ENCODE measurements around the gene IL6.
"Not testable (repeated sequence)": the region's sequence is repeated elsewhere in the genome, so short reads cannot be mapped to it uniquely, and the experiment has no call there.

The IL6 gene

DNA sequence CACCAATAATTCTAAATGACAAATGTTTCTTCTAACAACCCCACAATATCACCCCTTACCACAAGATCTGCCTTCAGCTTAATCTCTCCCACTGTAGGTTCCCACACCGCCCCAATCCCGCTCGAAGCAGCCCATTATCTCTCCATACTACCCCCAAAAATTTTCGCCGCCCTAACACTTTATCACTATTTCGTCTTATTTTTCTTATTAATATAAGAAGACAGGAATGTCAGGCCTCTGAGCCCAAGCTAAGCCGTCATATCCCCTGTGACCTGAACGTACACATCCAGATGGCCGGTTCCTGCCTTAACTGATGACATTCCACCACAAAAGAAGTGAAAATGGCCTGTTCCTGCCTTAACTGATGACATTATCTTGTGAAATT, 18.3 kb upstream of the IL6 start:
- not testable (repeated sequence) for H3K27ac ChIP-seq (ENCODE audit: low read depth, low read length)

DNA sequence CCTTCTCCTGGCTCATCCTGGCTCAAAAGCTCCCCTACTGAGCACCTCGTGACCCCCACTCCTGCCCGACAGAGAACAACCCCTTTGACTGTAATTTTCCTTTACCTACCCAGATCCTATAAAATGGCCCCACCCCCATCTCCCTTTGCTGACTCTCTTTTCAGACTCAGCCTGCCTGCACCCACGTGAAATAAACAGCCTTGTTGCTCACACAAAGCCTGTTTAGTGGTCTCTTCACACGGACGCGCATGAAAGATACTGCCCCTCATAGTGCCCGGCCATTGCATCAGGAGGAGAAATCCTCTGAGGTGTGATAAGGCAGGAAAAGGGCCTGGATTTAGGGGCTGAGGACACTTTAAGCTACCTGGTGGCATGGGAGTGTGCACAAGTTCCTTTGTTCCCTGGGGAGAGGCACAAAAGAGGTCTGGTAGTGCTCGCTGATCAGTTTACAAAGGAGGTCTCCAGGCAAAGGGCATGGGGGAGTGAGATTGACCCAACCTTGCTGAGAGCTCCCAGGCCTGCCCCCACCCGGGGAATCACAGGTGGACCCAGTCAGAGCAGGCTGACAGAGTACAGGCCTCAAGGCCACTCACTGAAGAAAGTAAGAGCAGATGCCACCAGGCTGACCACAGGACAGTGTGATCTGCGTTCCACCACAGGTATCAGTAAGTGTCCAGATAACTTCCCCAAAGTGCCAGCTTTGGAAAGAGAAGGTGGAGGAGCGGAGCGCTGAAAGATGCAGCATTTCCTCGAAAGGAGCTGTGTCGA, 17.8 kb upstream of the IL6 start:
- H3K4me2 ChIP-seq (ENCODE audit: low read depth, low read length, poor library complexity, severe bottlenecking); H4K20me1 ChIP-seq (ENCODE audit: low read depth, low read length); H3K27me3 ChIP-seq (ENCODE audit: low read length); H2AFZ ChIP-seq (ENCODE audit: low read depth, low read length, severe bottlenecking); H3K36me3 ChIP-seq (ENCODE audit: low read length); H3K9me3 ChIP-seq (ENCODE audit: insufficient read depth, low read length); H3K9ac ChIP-seq (ENCODE audit: low read length); H3K79me2 ChIP-seq (ENCODE audit: insufficient read depth, low read length); H3K4me3 ChIP-seq (ENCODE audit: insufficient read depth, low read length, poor library complexity, severe bottlenecking); H3K27ac ChIP-seq (ENCODE audit: low read depth, low read length); H3F3A ChIP-seq (ENCODE audit: insufficient read depth); H3K9me2 ChIP-seq (replicated peaks; ENCODE audit: insufficient read depth, low read length): not testable (repeated sequence)

More for the DNA sequence above, 18.3 kb upstream of the IL6 start:
- H3K79me2 ChIP-seq (ENCODE audit: insufficient read depth, low read length); H3K4me3 ChIP-seq (ENCODE audit: insufficient read depth, low read length, poor library complexity, severe bottlenecking); H3K4me2 ChIP-seq (ENCODE audit: low read depth, low read length, poor library complexity, severe bottlenecking); H3K9ac ChIP-seq (ENCODE audit: low read length); H2AFZ ChIP-seq (ENCODE audit: low read depth, low read length, severe bottlenecking); H3K27me3 ChIP-seq (ENCODE audit: low read length); H3K9me3 ChIP-seq (ENCODE audit: insufficient read depth, low read length); H3K36me3 ChIP-seq (ENCODE audit: low read length); H4K20me1 ChIP-seq (ENCODE audit: low read depth, low read length); H3K9me2 ChIP-seq (replicated peaks; ENCODE audit: insufficient read depth, low read length); H3F3A ChIP-seq (ENCODE audit: insufficient read depth): not testable (repeated sequence)

DNA sequence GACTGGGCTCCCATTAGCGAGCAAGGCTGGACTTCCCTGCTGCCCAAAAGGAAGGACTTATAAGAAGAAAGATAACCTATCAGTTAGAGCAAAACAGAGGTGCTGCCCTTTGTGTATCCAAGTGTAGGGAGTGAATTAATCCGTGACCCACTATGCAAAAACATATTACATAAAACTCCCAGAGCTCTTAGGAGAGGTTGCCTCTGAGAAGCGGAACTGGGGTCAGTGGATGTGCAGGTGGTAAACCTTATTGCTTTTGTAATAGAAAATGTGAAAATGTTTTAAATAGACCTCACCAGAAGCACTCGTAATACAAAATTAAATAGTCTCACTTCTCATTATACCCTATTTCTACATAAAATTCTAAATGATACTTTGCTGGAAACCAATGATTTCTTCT, 17.1 kb upstream of the IL6 start:
- Histone ChIP-seq H3K36me3 (ENCODE audit: low read length) (no peaks in the 10 kb centered on the region), H2AFZ (ENCODE audit: low read depth, low read length, severe bottlenecking) (no peak overlapping the region)
- TF ChIP-seq CTCF (IDR thresholded peaks at IDR 0.05; ENCODE audit: insufficient read depth, low read length, poor library complexity, severe bottlenecking) = no peak
- no peak for TF ChIP-seq EZH2phosphoT487 (conservative IDR thresholded peaks at IDR 0.05; ENCODE audit: low read length)

GRCh38 chr7:22712999-22713398, 14.0 kb upstream of the IL6 start:
- Histone ChIP-seq H3F3A (ENCODE audit: insufficient read depth) (no peaks in the 10 kb centered on the region), H2AFZ (ENCODE audit: low read depth, low read length, severe bottlenecking) (no peak overlapping the region), H3K36me3 (ENCODE audit: low read length) (no peaks in the 10 kb centered on the region), H3K4me3 (ENCODE audit: insufficient read depth, low read length, poor library complexity, severe bottlenecking) (no peak overlapping the region), H4K20me1 (ENCODE audit: low read depth, low read length) (no peaks in the 10 kb centered on the region), H3K79me2 (ENCODE audit: insufficient read depth, low read length) (no peaks in the 10 kb centered on the region), H3K27ac (ENCODE audit: low read depth, low read length) (no peak overlapping the region), H3K27me3 (ENCODE audit: low read length) (no peaks in the 10 kb centered on the region), H3K9ac (ENCODE audit: low read length) (no peak overlapping the region), H3K9me2 (replicated peaks; ENCODE audit: insufficient read depth, low read length) (no peaks in the 10 kb centered on the region), H3K4me2 (ENCODE audit: low read depth, low read length, poor library complexity, severe bottlenecking) (no peak overlapping the region), H3K9me3 (ENCODE audit: insufficient read depth, low read length) (no peaks in the 10 kb centered on the region)
- TF ChIP-seq EZH2phosphoT487 (conservative IDR thresholded peaks at IDR 0.05; ENCODE audit: low read length) = no peak
- TF ChIP-seq CTCF (IDR thresholded peaks at IDR 0.05; ENCODE audit: insufficient read depth, low read length, poor library complexity, severe bottlenecking) = no peak

More for the DNA sequence above, 17.1 kb upstream of the IL6 start:
- H3K9me3 ChIP-seq (ENCODE audit: insufficient read depth, low read length) = no peaks in the 10 kb centered on the region
- H3K27ac ChIP-seq (ENCODE audit: low read depth, low read length) = no peak overlapping the region
- no peaks in the 10 kb centered on the region for H3F3A ChIP-seq (ENCODE audit: insufficient read depth)
- H3K79me2 ChIP-seq (ENCODE audit: insufficient read depth, low read length) = no peaks in the 10 kb centered on the region
- H3K4me2 ChIP-seq (ENCODE audit: low read depth, low read length, poor library complexity, severe bottlenecking) = no peak overlapping the region
- H3K9me2 ChIP-seq (replicated peaks; ENCODE audit: insufficient read depth, low read length) = no peaks in the 10 kb centered on the region
- H4K20me1 ChIP-seq (ENCODE audit: low read depth, low read length) = no peaks in the 10 kb centered on the region
- H3K4me3 ChIP-seq (ENCODE audit: insufficient read depth, low read length, poor library complexity, severe bottlenecking) = no peak overlapping the region
- no peak overlapping the region for H3K9ac ChIP-seq (ENCODE audit: low read length)
- H3K27me3 ChIP-seq (ENCODE audit: low read length) = no peaks in the 10 kb centered on the region

Measured in SU-DHL-6 (cell line).